Progenitor cell of endocrine pancreas (in vitro differentiated cells): ENCODE results near the gene TESPA1. TPM values are rescaled to one million over a fixed set of nuclear protein-coding genes. Genes with fewer than 3 reads are reported as not detected.

ENCODE experiments used
- DNase-seq: peaks from one replicate; pipeline ENCODE4 v3.0.0; 2021; ENCODE audit warnings: low spot score; ENCODE audit not compliant: unreplicated experiment
- H3K27ac Mint-ChIP-seq: 2 replicates; pipeline ENCODE4 v1.8.0; 2021; ENCODE audit warnings: mild to moderate bottlenecking, moderate library complexity, mixed read lengths
- H3K27me3 Mint-ChIP-seq: 2 replicates; pipeline ENCODE4 v1.8.0; 2021; ENCODE audit warnings: mixed read lengths
- H3K36me3 Mint-ChIP-seq: 2 replicates; pipeline ENCODE4 v1.8.0; 2022; ENCODE audit warnings: mixed read lengths; ENCODE audit not compliant: insufficient read depth
- H3K4me1 Mint-ChIP-seq: 2 replicates; pipeline ENCODE4 v1.8.0; 2021; ENCODE audit warnings: low read depth, mixed read lengths
- H3K4me3 Mint-ChIP-seq: 2 replicates; pipeline ENCODE4 v1.8.0; 2021; ENCODE audit warnings: low read depth, mild to moderate bottlenecking, moderate library complexity, mixed read lengths
- H3K9me3 Mint-ChIP-seq: 2 replicates; pipeline ENCODE4 v1.8.0; 2021; ENCODE audit warnings: low read depth, mixed read lengths
- long read RNA-seq: library from polyadenylated mRNA; unstranded; transcript quantifications from one replicate; pipeline ENCODE4 v2.0.0, GENCODE V29; 2020
- total RNA-seq: library from RNA; stranded (reverse); gene quantifications from 2 replicates; pipeline ENCODE4 v1.2.1, GENCODE V29; 2021
- TF ChIP-seq, protein P1 (sequence below): fragments of 200-600 bp; sonication (generic); IDR thresholded peaks from one replicate; pipeline ENCODE4 v1.5.0; 2021; ENCODE audit warnings: antibody characterized with exemption, mild to moderate bottlenecking; ENCODE audit not compliant: unreplicated experiment

Gene TESPA1, protein sequence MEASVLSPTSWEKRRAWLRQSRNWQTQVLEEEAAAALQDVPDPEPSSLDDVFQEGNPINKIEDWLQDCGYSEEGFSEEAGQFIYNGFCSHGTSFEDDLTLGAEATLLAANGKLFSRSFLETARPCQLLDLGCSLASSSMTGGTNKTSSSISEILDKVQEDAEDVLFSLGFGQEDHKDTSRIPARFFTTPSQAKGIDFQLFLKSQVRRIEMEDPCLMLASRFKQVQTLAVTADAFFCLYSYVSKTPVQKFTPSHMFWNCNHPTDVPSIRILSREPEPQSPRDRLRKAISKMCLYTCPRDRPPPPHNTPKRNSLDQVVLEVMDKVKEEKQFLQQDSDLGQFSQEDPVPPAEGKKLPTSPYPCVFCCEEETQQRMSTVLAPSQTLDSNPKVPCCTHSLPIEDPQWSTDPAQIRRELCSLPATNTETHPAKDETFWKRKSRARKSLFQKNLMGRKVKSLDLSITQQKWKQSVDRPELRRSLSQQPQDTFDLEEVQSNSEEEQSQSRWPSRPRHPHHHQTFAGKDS
- not detected in 2 replicates for total RNA-seq
- long read RNA-seq = 0 reads

DNA sequence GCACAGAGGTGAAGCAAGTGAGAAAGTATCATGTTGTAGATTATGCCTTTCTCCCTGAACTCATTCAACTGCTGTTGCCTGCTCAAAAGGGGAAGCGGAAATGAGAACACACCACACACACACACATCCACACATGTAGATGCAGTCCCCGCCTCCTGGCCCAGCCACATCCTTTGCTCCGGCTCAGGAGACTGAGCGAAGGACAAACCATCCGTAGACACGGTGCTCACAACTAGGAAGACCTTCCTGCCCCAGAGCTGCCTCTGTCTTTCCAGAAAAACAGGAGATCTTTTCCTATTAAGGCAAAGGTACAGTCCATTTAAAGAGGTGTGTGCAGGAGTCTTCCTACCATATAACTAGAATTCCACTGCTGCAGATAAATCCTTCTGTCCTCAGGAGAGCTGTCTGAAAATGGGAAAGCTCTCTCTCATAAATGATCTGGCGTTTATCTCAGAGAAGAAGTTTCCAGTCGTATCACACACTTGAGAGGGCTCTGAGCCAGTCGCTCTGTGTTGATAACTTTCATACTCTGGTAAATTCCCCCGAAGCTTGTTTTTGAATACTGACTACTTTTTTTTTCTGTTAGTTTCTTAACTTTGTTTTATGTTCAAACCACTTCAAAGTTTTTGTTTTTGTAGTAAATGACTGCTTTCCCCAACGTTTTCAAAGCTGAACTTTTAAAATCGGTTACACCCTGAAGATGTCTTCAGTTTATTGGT is at the start of gene TESPA1:
Gene TESPA1 (minus strand): TSS at position 105 of the 719 bp plus-strand sequence. CDS start 10,200 bp downstream, outside the sequence.
- no peak within 1 kb of the TSS for H3K27ac Mint-ChIP-seq
- H3K4me3 Mint-ChIP-seq = no peak within 1 kb of the TSS
- H3K27me3 Mint-ChIP-seq = peaks cover 5% of the 10 kb centered on the region
- DNase-seq = no peak
- H3K9me3 Mint-ChIP-seq = no peaks in the 10 kb centered on the region
- no peaks in the 10 kb centered on the region for H3K4me1 Mint-ChIP-seq
- no peaks in the 10 kb centered on the region for H3K36me3 Mint-ChIP-seq
- TF ChIP-seq, protein P1, sequence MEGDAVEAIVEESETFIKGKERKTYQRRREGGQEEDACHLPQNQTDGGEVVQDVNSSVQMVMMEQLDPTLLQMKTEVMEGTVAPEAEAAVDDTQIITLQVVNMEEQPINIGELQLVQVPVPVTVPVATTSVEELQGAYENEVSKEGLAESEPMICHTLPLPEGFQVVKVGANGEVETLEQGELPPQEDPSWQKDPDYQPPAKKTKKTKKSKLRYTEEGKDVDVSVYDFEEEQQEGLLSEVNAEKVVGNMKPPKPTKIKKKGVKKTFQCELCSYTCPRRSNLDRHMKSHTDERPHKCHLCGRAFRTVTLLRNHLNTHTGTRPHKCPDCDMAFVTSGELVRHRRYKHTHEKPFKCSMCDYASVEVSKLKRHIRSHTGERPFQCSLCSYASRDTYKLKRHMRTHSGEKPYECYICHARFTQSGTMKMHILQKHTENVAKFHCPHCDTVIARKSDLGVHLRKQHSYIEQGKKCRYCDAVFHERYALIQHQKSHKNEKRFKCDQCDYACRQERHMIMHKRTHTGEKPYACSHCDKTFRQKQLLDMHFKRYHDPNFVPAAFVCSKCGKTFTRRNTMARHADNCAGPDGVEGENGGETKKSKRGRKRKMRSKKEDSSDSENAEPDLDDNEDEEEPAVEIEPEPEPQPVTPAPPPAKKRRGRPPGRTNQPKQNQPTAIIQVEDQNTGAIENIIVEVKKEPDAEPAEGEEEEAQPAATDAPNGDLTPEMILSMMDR = no peak

DNA sequence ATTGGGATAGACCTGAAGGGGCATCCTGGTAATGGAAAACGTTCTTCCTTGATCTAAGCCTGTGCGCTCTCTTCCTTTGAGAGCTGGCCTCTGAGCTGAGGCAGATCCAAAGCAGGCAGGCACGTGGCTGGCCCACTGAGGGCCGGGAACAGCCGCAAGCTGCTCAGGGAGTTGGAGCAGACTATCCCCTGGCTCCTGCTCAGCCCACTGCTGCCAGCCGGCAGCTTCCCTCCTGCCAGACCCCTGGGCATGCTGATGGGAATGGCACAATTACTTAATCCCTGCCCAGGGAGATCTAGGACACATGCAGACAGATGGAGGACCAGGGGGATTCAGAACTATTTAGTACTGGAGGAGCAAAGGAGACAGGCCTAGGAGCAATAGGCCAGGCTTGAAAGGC is 49.7 kb upstream of the TESPA1 start:
- no peak for DNase-seq
- no peaks in the 10 kb centered on the region for H3K36me3 Mint-ChIP-seq
- H3K9me3 Mint-ChIP-seq = no peaks in the 10 kb centered on the region
- peaks cover 9% of the 10 kb centered on the region for H3K27me3 Mint-ChIP-seq
- no peak overlapping the region for H3K27ac Mint-ChIP-seq
- H3K4me1 Mint-ChIP-seq = no peaks in the 10 kb centered on the region
- TF ChIP-seq, protein P1 = no peak
- no peak overlapping the region for H3K4me3 Mint-ChIP-seq

DNA sequence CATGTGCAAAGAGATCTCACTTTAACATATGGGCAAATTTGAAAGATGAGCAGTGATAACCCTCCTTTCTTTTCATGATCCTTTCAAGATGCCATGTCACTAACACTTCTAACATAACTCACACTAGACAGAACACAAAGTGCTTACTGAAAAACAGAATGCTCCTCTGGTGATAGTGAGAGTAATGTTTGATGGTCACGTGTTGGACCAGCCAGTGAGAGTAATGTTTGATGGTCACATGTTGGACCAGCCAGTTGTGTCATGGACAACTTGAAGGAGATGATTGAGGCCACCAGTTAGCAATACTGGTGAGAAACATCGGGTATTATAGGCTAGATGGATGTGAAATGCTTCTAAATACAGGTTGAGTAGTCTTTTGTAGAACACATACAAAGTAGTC is 40.9 kb upstream of the TESPA1 start:
- no peaks in the 10 kb centered on the region for H3K4me1 Mint-ChIP-seq
- H3K9me3 Mint-ChIP-seq = no peaks in the 10 kb centered on the region
- no peak overlapping the region for H3K27ac Mint-ChIP-seq
- H3K27me3 Mint-ChIP-seq = peaks cover 40% of the 10 kb centered on the region
- no peak overlapping the region for H3K4me3 Mint-ChIP-seq
- TF ChIP-seq, protein P1 = no peak
- DNase-seq = no peak
- H3K36me3 Mint-ChIP-seq = no peaks in the 10 kb centered on the region

DNA sequence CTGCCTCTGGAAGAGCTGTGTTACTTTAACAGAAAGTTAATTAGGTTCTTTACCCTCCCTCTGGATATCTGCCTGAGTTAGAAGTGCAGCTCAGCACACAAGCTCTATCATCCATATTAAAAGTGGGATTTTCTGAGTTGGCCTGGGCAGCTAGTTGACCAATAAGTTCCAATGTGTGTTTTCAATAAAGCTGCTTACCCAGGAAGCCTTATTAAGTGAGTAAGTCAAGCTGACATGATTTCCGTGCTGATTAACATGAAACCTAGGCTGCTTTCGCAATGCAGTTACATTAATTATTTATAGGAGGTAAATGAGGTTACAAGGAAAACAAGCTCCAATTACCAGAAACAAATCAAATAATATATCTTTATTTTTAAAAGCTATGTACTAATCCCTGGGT is 40.0 kb upstream of the TESPA1 start:
- no peak for DNase-seq
- H3K27me3 Mint-ChIP-seq = peaks cover 44% of the 10 kb centered on the region
- TF ChIP-seq, protein P1 = no peak
- no peaks in the 10 kb centered on the region for H3K9me3 Mint-ChIP-seq
- no peaks in the 10 kb centered on the region for H3K36me3 Mint-ChIP-seq
- peaks cover under 1% of the 10 kb centered on the region for H3K4me1 Mint-ChIP-seq
- no peak overlapping the region for H3K4me3 Mint-ChIP-seq
- H3K27ac Mint-ChIP-seq = no peak overlapping the region

DNA sequence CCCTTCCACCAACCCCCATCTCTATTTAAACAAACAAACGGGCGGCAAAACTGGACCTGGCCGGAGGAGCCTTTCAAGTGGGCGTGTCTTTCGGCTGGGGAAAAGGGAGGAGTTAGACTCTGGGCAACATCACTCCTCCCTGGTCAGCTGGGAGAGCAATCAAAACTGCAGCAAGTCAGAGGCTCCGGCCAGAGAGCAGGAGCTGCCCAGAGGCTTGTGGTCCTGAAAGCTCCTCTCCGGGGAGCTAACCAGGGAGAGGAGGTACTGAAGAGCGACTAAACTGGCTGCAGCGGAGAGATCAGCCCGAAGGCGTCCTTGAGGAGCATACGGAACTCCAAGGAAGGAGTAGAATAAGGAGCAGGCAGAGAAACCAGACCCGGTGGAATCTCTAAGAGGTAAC is 35.2 kb upstream of the TESPA1 start, which contains the start of gene NEUROD4:
Gene NEUROD4 (plus strand): TSS at position 191 of the 400 bp plus-strand sequence. CDS start 6,466 bp downstream, outside the sequence.
- H3K27ac Mint-ChIP-seq = no peak within 1 kb of the TSS
- H3K36me3 Mint-ChIP-seq = no peaks in the 10 kb centered on the region
- no peak within 1 kb of the TSS for H3K4me3 Mint-ChIP-seq
- TF ChIP-seq, protein P1 = no peak
- peak; percentile 75 for DNase-seq
- peaks cover 40% of the 10 kb centered on the region for H3K27me3 Mint-ChIP-seq
- no peaks in the 10 kb centered on the region for H3K9me3 Mint-ChIP-seq
- H3K4me1 Mint-ChIP-seq = peaks cover 2% of the 10 kb centered on the region
